Measurements from ENCODE around the gene KIF5C.
A peak's percentile ranks its signal among the peaks of the same experiment; 100 is the strongest.

The KIF5C gene

GRCh38 chr2:149005471-149006077, 130.5 kb downstream of the KIF5C start:
- no peak for ATAC-seq (ENCODE audit: low read depth)
- no peak for DNase-seq (ENCODE audit: low spot score)
- Histone ChIP-seq H3K4me1 (ENCODE audit: insufficient read depth, poor library complexity, severe bottlenecking) (peaks cover 4% of the 10 kb centered on the region), H3K27ac (ENCODE audit: poor library complexity, severe bottlenecking) (no peak overlapping the region), H3K36me3 (ENCODE audit: low read depth) (no peaks in the 10 kb centered on the region), H3K4me3 (ENCODE audit: severe bottlenecking) (no peak overlapping the region), H3K9me3 (ENCODE audit: severe bottlenecking) (no peaks in the 10 kb centered on the region), H3K27me3 (ENCODE audit: insufficient read depth, poor library complexity, severe bottlenecking) (no peaks in the 10 kb centered on the region)
- no peak for TF ChIP-seq CTCF (IDR thresholded peaks at IDR 0.05; ENCODE audit: poor library complexity, severe bottlenecking)

GRCh38 chr2:149006883-149007543, 132.0 kb downstream of the KIF5C start:
- Histone ChIP-seq H3K4me1 (ENCODE audit: insufficient read depth, poor library complexity, severe bottlenecking) (peaks cover 4% of the 10 kb centered on the region), H3K36me3 (ENCODE audit: low read depth) (no peaks in the 10 kb centered on the region), H3K27ac (ENCODE audit: poor library complexity, severe bottlenecking) (no peak overlapping the region), H3K9me3 (ENCODE audit: severe bottlenecking) (no peaks in the 10 kb centered on the region), H3K27me3 (ENCODE audit: insufficient read depth, poor library complexity, severe bottlenecking) (no peaks in the 10 kb centered on the region), H3K4me3 (ENCODE audit: severe bottlenecking) (no peak overlapping the region)
- no peak for TF ChIP-seq CTCF (IDR thresholded peaks at IDR 0.05; ENCODE audit: poor library complexity, severe bottlenecking)
- DNase-seq (ENCODE audit: low spot score) (no peak), ATAC-seq (ENCODE audit: low read depth) (peak; percentile 61; the same call in 2 of the 3 replicates)

- no peak for TF ChIP-seq CTCF (IDR thresholded peaks at IDR 0.05; ENCODE audit: poor library complexity, severe bottlenecking)
- DNase-seq (ENCODE audit: low spot score) (no peak), ATAC-seq (ENCODE audit: low read depth) (no peak)
- Histone ChIP-seq H3K36me3 (ENCODE audit: low read depth) (no peaks in the 10 kb centered on the region), H3K9me3 (ENCODE audit: severe bottlenecking) (no peaks in the 10 kb centered on the region), H3K27me3 (ENCODE audit: insufficient read depth, poor library complexity, severe bottlenecking) (no peaks in the 10 kb centered on the region), H3K4me1 (ENCODE audit: insufficient read depth, poor library complexity, severe bottlenecking) (peaks cover 4% of the 10 kb centered on the region), H3K4me3 (ENCODE audit: severe bottlenecking) (no peak overlapping the region), H3K27ac (ENCODE audit: poor library complexity, severe bottlenecking) (no peak overlapping the region)
These were observed 133.4 kb downstream of the KIF5C start for GRCh38 chr2:149008381-149008780.

- no peak for TF ChIP-seq CTCF (IDR thresholded peaks at IDR 0.05; ENCODE audit: poor library complexity, severe bottlenecking)
- ATAC-seq (ENCODE audit: low read depth), result no peak
- DNase-seq (ENCODE audit: low spot score), result no peak
- Histone ChIP-seq H3K4me3 (ENCODE audit: severe bottlenecking) (no peak overlapping the region), H3K27me3 (ENCODE audit: insufficient read depth, poor library complexity, severe bottlenecking) (no peaks in the 10 kb centered on the region), H3K9me3 (ENCODE audit: severe bottlenecking) (no peaks in the 10 kb centered on the region), H3K4me1 (ENCODE audit: insufficient read depth, poor library complexity, severe bottlenecking) (peaks cover 4% of the 10 kb centered on the region), H3K27ac (ENCODE audit: poor library complexity, severe bottlenecking) (no peak overlapping the region), H3K36me3 (ENCODE audit: low read depth) (no peaks in the 10 kb centered on the region)
These were observed 134.8 kb downstream of the KIF5C start for GRCh38 chr2:149009576-149010461.

All from RWPE2 (cell line).